Endothelial cell of umbilical vein (primary cell): ENCODE data around the gene CNTNAP4. TPM values are rescaled to one million over a fixed set of nuclear protein-coding genes. Genes with fewer than 3 reads are reported as not detected.

Experiments used
- BruUV-seq: library from RNA; stranded (reverse); fragments of 400-500 nt; replicated peaks from 2 replicates; lab custom pipeline; 2021; lab: Mats Ljungman, UMichigan
- CTCF ChIA-PET: fragments of 300-600, 350-600 bp; sonication (Branson Sonifier 250); formaldehyde crosslinking; loops from one replicate; lab custom pipeline; 2021; ENCODE audit warnings: antibody characterized with exemption, inconsistent platforms; lab: Charles Lee
- POLR2A ChIA-PET: fragments of 300-600, 350-600 bp; sonication (Branson Sonifier 250); formaldehyde crosslinking; loops from one replicate; lab custom pipeline; 2021; ENCODE audit warnings: antibody characterized with exemption, inconsistent platforms; lab: Charles Lee
- DNase-seq: peaks from one replicate; pipeline ENCODE4 v3.0.0-alpha.2; 2011; ENCODE audit warnings: low read depth, low spot score
- FAIRE-seq: peaks from 2 replicates; lab custom pipeline; 2011; peaks lifted over from hg19 to GRCh38; lab: Jason Lieb, UNC
- H2AFZ ChIP-seq: 2 replicates; pipeline ENCODE4 v1.6.0; 2012; ENCODE audit warnings: low read depth, low read length, control low read depth, inconsistent platforms
- H3K27ac ChIP-seq: 2 replicates; pipeline ENCODE4 v1.5.1; 2011; ENCODE audit warnings: low read depth, mild to moderate bottlenecking, control low read depth, low read length, moderate library complexity; ENCODE audit not compliant: insufficient read depth
- H3K27me3 ChIP-seq, 2 experiments: 2 replicates each; pipeline versions ENCODE4 v1.6.0 to v1.6.1; 2011; ENCODE audit warnings: low read length in 2 of 2, mixed read lengths in 1 of 2; ENCODE audit not compliant: control insufficient read depth in 2 of 2, insufficient read depth in 2 of 2
- H3K36me3 ChIP-seq, 2 experiments: 2 replicates in 1 of 2; 3 replicates in 1 of 2; pipeline ENCODE4 v1.5.1; 2011; ENCODE audit warnings: low read length in 2 of 2, mild to moderate bottlenecking in 1 of 2, moderate library complexity in 1 of 2; ENCODE audit not compliant: control insufficient read depth in 2 of 2, insufficient read depth in 2 of 2; ENCODE audit errors: extremely low read depth in 1 of 2
- H3K4me1 ChIP-seq: 3 replicates; pipeline ENCODE4 v1.5.1; 2011; ENCODE audit warnings: mild to moderate bottlenecking, low read length; ENCODE audit not compliant: control insufficient read depth, insufficient read depth; ENCODE audit errors: extremely low read depth
- H3K4me2 ChIP-seq: 2 replicates; pipeline ENCODE4 v1.6.1; 2011; ENCODE audit warnings: low read length, control low read depth, mixed read lengths; ENCODE audit not compliant: insufficient read depth
- H3K4me3 ChIP-seq, 3 experiments: fragments of 200-600 bp in 1 of 3; sonication (generic), shearing (Covaris generic) in 1 of 3; replicated peaks in 1 of 3; 2 replicates each; pipeline ENCODE4 v1.5.1; 2011 to 2016; ENCODE audit warnings: control low read depth in 3 of 3, low read length in 3 of 3, mild to moderate bottlenecking in 2 of 3, inconsistent platforms in 1 of 3, low read depth in 1 of 3, moderate library complexity in 1 of 3; ENCODE audit not compliant: insufficient read depth in 1 of 3
- H3K79me2 ChIP-seq: 2 replicates; pipeline ENCODE4 v1.6.0; 2012; ENCODE audit warnings: low read length, inconsistent platforms; ENCODE audit not compliant: control insufficient read depth, insufficient read depth
- H3K9ac ChIP-seq: replicated peaks from 2 replicates; pipeline ENCODE3; 2011; ENCODE audit warnings: low read length, control low read depth; ENCODE audit not compliant: insufficient read depth; ENCODE audit errors: extremely low read depth
- H3K9me1 ChIP-seq: replicated peaks from 3 replicates; pipeline ENCODE4 v1.6.0; 2011; ENCODE audit warnings: mild to moderate bottlenecking, low read length; ENCODE audit not compliant: control insufficient read depth, insufficient read depth; ENCODE audit errors: extremely low read depth
- H3K9me3 ChIP-seq: replicated peaks from 2 replicates; pipeline ENCODE4 v1.5.1; 2012; ENCODE audit warnings: low read length, inconsistent platforms; ENCODE audit not compliant: control insufficient read depth, insufficient read depth
- H4K20me1 ChIP-seq: replicated peaks from 2 replicates; pipeline ENCODE3; 2011; ENCODE audit warnings: mild to moderate bottlenecking, low read length; ENCODE audit not compliant: control insufficient read depth, insufficient read depth; ENCODE audit errors: extremely low read depth
- EZH2 ChIP-seq: IDR thresholded peaks from 2 replicates; pipeline ENCODE4 v1.6.1; 2012; ENCODE audit warnings: borderline replicate concordance, low read depth, mild to moderate bottlenecking, moderate library complexity, low read length, inconsistent platforms; ENCODE audit not compliant: severe bottlenecking
- FOS ChIP-seq: IDR thresholded peaks from 2 replicates; pipeline ENCODE4 v1.6.1; 2011; ENCODE audit warnings: mild to moderate bottlenecking, low read length, moderate library complexity, borderline replicate concordance; ENCODE audit not compliant: insufficient read depth
- GATA2 ChIP-seq: IDR thresholded peaks from 2 replicates; pipeline ENCODE4 v1.7.0; 2011; ENCODE audit warnings: low read depth, mild to moderate bottlenecking, moderate library complexity, mixed read lengths, low read length; ENCODE audit not compliant: insufficient read length, insufficient read depth
- JUN ChIP-seq: IDR thresholded peaks from 2 replicates; pipeline ENCODE4 v1.6.1; 2011; ENCODE audit warnings: borderline replicate concordance, low read depth; ENCODE audit not compliant: insufficient read length, insufficient read depth
- MAX ChIP-seq: IDR thresholded peaks from 2 replicates; pipeline ENCODE4 v1.6.1; 2011; ENCODE audit not compliant: insufficient read depth, insufficient read length
- POLR2A ChIP-seq: IDR thresholded peaks from 2 replicates; pipeline ENCODE4 v1.6.1; 2012; ENCODE audit warnings: low read depth, mild to moderate bottlenecking, control low read depth, low read length
- dilution Hi-C: fragments of 300-500 bp; cut with MboI; formaldehyde crosslinking; loops from one replicate; pipeline ENCODE4 v1.15.0; 2019; ENCODE audit warnings: low sequenced_read_pairs; ENCODE audit not compliant: extremely low pct_ligation_motif_present
- intact Hi-C: fragments of 100-400 bp; cut with micrococcal nuclease; formaldehyde crosslinking; loops from one replicate; pipeline ENCODE4 v1.10.0; 2022
- polyA plus RNA-seq, 4 experiments: library from polyadenylated mRNA; depleted of rRNA in 3 of 4; stranded (reverse) in 3 of 4; unstranded in 1 of 4; fragments of >200 nt; gene quantifications; 2 replicates each; pipeline versions ENCODE4 v1.2.1 to v1.2.3, GENCODE V29; 2011 to 2012; ENCODE audit warnings: missing spikeins in 1 of 4
- total RNA-seq: library from RNA; stranded (reverse); gene quantifications from 2 replicates; pipeline ENCODE4 v1.2.3, GENCODE V29; 2021

Gene CNTNAP4
- total and polyA plus RNA-seq, 2 donors (not counting 3 experiments of a cell fraction or from before 2014, with no cell fraction given), result not detected

- no TSS peak for BruUV-seq
- Histone ChIP-seq H3K9me3 (no peaks in the 10 kb centered on the region), H3K4me1 (no peaks in the 10 kb centered on the region), H3K9ac (no peak overlapping the region), H3K27me3 (no peaks in the 10 kb centered on the region), H4K20me1 (no peaks in the 10 kb centered on the region), H3K36me3 (no peaks in the 10 kb centered on the region), H3K79me2 (no peaks in the 10 kb centered on the region), H3K27ac (no peak overlapping the region), H3K4me3 (no peak overlapping the region), H2AFZ (no peak overlapping the region), H3K9me1 (no peaks in the 10 kb centered on the region), H3K4me2 (no peak overlapping the region)
- intact Hi-C loops (no loop called here), dilution Hi-C loops (no loop called here)
- DNase-seq (no peak), FAIRE-seq (no peak)
- CTCF ChIA-PET, result no interaction called here
- TF ChIP-seq GATA2, result no peak
- no peak for TF ChIP-seq MAX
- no peak for TF ChIP-seq EZH2
- no peak for TF ChIP-seq JUN
- no peak for TF ChIP-seq POLR2A
- POLR2A ChIA-PET, result no interaction called here
Measured at GRCh38 chr16:76574651-76575050, 297.4 kb downstream of the CNTNAP4 start.

- H3K9ac ChIP-seq, result no peak overlapping the region
- intact Hi-C loops, result no loop called here
- POLR2A ChIA-PET, result no interaction called here
- no TSS peak for BruUV-seq
- H2AFZ ChIP-seq, result no peak overlapping the region
- no peak overlapping the region for H3K4me3 ChIP-seq
- H3K9me1 ChIP-seq, result no peaks in the 10 kb centered on the region
- CTCF ChIA-PET, result no interaction called here
- FAIRE-seq, result no peak
- no peaks in the 10 kb centered on the region for H4K20me1 ChIP-seq
- no peak for DNase-seq
- no peak for TF ChIP-seq MAX
- no peak for TF ChIP-seq GATA2
- TF ChIP-seq FOS, result no peak
- dilution Hi-C loops, result no loop called here
- H3K4me2 ChIP-seq, result no peak overlapping the region
- no peak overlapping the region for H3K27ac ChIP-seq
- H3K4me1 ChIP-seq, result no peaks in the 10 kb centered on the region
- no peaks in the 10 kb centered on the region for H3K9me3 ChIP-seq
- H3K27me3 ChIP-seq, result no peaks in the 10 kb centered on the region
- H3K79me2 ChIP-seq, result no peaks in the 10 kb centered on the region
- H3K36me3 ChIP-seq, result no peaks in the 10 kb centered on the region
Measured at GRCh38 chr16:76576526-76576925, 299.3 kb downstream of the CNTNAP4 start.
